Amniotic epithelial cell (primary cell): ENCODE data around the gene PRMT1.
A peak's percentile ranks its signal among the peaks of the same experiment; 100 is the strongest.

ENCODE experiments used
- DNase-seq: peaks from one replicate; pipeline ENCODE4 v3.0.0-alpha.2; 2010; ENCODE audit warnings: low read depth

The PRMT1 gene

DNA sequence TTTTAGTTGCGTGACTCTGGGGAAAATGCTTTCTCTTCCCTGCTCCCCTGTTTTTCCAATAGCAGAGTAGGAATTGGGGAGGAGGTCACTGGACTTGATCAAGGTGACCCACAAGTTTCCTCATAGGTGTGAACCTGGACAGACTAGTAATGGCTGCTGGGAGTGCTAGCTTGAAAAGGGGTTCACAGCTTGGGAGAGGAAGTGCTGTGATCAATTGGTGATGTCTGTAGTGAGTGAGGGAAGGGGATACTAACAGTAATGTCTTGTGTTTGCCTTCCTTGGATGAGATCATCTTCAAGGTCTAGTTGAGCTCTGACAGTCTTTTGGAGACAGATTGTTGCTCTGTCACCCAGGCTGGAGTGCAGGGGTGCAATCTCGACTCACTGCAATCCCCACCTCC lies 9.6 kb upstream of the PRMT1 start:
- no peak for DNase-seq

DNA sequence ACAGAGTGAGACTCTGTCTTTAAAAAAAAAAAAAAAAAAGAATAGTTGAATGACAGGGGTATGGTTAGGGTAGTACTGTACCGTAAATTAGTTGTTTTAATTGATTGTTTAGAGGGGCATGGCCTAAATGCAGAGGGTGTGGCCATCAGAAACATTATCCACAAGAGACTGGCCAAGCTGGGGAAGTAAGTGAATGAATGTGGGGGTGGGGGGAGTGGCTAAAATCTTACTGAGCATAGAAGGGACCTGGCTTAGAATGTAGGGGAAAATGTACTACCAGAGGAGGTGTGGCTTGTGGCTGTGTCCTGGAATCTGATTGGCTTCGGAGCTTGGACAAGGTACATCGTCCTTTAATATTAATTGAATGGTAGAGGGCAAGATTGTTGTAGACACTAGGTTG lies 7.6 kb upstream of the PRMT1 start:
- no peak for DNase-seq

DNA sequence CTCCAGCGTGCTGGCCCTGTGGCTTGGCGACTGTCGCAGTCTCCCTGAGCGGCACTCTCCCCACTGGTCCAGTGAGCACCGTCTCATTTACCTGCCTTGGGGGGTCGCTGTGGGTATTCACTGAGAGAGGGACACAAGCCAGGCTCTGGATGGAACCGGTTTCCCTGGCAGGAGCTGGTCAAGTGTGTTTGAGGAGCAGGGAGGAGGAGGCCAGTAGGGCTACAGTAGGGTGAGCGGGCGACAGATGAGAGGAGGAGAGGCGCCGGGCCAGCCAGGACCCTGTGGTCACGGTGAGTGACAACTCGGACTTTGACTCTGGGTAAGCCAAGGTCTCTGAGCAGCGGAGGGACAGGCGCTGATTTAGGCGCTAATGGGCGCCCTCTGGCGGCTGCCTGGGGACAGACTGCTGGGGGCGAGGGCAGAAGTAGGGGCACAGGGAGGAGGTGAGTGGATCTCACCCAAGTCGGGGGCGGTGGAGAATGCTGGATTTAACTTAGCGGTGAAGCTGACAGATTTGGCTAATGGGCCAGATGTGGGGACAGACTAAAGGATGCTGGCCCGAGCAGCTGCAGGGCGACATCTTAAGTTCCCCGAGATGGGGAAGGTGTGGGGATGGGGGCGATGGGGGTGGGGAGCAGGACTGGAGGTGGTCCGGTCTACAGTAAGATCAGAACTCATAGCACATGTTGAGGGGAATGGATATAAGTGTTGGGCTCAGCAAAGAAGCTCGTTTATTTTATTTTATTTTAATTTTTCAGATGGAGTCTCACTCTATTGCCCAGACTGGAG lies 4.7 kb upstream of the PRMT1 start:
- DNase-seq: peak; percentile 46

- DNase-seq: peak; percentile 96
These were observed 811 bp upstream of the PRMT1 start for GRCh38 chr19:49676136-49676783.

- DNase-seq: peak; percentile 100
These were observed 264 bp upstream of the PRMT1 start for GRCh38 chr19:49676784-49677230.

DNA sequence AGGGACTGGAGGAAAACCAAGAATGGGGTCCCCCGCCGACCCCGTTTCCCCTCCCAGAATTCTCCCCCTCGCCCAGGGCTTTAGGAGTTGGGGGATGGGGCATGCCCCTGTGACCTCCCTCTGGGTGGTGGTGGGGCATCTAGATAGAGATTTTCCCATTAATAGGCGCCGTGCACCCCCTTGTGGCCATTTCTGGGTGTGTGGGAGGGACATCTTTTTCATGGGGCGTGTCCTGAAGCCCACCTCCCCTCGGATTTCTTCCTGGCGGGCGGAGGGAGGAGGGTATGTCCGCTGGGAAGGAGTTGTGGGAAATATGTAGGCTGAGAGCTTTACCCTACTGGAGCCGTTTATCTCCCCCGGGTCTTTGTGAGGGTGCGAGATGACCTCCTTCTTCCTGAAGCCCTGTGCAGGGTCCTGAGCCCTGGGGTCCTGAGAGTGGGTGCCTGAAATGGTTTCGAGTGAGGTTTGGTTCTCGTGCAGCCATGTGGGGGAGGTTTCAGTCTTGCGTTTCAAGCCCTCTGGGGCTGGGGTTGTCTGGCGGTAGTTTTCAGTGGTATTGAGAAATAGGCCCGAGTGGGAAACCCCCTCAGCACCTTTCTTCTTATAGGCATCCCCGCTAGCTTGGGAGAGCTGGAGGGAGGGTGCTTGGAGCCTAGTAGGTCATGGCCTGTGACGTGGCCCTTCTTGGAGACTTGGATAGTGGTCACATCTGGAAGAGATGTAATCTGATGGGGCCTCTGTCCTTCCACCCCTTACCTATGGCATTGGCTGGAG lies 1.0 kb downstream of the PRMT1 start:
- DNase-seq: peak; percentile 72

DNA sequence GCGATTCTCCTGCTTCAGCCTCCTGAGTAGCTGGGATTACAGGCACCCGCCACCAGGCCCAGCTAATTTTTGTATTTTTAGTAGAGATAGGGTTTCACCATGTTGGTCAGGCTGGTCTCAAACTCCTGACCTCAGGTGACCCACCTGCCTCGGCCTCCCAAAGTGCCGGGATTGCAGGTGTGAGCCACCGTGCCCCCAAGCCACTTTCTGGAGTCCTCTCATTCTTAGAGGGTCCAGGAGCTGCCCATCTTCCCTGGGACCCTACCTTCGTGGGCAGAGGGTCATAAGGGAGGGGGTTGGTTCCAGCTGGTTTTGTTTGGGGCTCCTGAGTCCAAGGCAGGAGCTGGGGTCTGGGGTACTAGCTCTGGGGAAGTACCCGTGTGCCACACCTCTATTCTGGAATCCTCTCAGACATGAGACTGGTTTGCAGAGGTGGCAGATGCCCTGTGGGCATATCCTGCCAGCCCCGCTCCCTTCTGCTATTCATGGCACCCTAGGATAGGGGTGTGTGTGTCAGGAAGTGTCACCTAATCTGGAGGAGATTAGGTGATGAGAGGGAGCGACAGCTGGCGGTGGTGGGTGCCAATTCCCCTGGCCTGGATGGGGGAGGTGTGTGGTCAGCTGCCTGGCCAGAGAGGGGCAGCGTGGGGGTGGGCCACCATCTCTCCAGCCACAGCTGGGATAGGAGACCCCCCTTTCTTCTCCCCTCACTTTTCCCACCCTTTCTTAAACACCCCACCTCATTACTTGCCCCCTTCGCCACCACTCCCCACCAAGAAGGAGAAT lies 2.1 kb downstream of the PRMT1 start:
- no peak for DNase-seq

- DNase-seq: no peak
These were observed 2.8 kb downstream of the PRMT1 start for GRCh38 chr19:49679771-49680413.

GRCh38 chr19:49680421-49681351 lies 3.6 kb downstream of the PRMT1 start:
- DNase-seq: peak; percentile 67

GRCh38 chr19:49681830-49682229 lies 4.8 kb downstream of the PRMT1 start:
- DNase-seq: no peak

DNA sequence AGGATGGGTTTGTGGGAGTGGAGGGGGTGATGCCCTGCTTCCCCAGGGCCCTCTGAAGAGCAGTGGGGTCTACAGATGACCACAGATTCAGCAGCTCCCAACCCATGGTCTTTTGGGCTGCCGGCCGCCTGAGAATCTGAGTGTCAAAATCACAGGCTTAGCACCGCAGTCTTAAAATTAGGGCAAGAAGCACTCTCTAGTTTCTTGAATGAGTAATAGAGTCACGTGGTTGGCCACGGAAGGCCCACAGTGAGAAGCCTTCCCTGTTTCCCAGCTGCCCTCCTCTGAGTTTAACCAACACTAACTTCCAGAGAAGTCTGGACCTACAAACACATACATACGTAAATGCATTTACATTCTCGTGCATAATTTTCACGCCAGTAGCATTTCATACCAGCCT lies 5.2 kb downstream of the PRMT1 start:
- DNase-seq: no peak

DNA sequence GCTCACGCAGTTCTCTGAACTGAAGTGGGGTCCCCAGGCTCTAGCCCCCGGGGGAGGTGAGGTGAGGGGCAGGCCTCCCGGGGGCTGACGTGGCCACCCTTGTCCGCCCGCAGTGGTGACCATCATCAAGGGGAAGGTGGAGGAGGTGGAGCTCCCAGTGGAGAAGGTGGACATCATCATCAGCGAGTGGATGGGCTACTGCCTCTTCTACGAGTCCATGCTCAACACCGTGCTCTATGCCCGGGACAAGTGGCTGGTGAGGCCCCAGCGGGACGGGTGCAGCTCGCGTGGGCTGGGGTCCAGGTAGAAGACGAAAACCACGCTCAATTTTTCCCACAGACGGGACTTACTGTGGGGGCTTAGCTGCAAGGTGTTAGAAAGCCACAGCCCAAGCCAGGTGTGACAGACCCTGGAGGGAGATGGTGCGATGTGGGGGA lies 6.8 kb downstream of the PRMT1 start:
- DNase-seq: no peak

- DNase-seq: no peak
These were observed 7.3 kb downstream of the PRMT1 start for GRCh38 chr19:49684251-49684982.

GRCh38 chr19:49684983-49685553 lies 8.0 kb downstream of the PRMT1 start:
- no peak for DNase-seq

DNA sequence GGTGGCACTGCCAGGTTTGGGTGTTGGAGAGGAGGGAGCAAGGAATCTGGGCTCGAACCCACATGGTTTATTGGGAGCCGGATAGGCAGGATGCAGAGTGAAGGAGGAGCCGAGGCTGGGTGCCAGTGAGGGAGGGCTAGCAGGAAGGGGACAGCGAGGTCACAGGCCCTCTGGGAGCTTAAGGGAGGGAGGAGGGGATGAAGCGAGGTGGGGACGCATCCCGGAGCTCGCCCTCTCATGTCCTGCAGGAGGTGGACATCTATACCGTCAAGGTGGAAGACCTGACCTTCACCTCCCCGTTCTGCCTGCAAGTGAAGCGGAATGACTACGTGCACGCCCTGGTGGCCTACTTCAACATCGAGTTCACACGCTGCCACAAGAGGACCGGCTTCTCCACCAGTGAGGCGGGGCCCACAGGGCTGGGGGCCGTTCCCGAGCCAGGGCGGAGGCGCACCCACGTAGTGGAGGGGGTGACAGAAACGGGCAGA lies 8.8 kb downstream of the PRMT1 start:
- DNase-seq: no peak

DNA sequence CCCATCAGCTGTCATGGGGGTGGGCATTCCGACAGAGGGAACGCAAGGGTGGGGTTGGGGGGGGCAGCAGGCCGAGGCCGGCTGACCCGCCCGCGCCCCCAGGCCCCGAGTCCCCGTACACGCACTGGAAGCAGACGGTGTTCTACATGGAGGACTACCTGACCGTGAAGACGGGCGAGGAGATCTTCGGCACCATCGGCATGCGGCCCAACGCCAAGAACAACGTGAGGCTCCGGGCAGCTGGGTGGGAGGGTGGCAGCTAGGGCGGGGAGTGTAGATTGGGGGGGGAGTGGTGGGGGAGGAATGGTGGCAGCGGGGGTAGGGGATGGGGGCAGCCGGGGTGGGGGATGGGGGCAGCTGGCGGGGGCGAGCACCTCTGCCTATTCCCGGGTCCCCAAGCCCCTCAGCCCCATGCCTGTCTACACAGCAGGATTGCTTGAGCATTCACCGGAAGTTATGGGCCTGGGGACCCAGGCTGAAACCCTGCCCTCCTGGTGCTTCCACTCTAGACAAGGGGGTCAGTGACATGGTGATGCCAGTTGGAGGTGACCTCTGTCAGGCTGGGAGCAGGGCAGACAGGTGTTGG lies 9.5 kb downstream of the PRMT1 start:
- DNase-seq: no peak

DNA sequence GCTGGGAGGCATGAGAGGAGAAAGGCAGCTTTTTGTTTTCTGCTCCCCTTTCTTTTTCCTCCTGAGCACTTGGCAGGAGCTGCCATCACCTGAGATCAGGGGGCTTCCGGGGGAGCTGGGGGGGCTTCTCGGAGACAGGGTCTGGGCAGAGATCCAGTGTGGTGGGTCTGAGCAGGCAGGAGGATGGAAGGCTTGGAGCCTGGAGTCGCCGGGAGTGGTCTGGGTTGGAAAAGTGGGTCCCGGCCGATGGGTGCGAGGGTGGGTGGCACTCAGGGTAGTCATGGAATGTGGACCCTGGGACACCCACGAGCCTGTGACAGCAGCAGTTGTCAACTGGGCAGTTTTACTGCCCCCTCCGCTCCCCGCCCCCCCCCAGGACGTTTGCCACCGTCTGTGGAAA lies 10.1 kb downstream of the PRMT1 start:
- no peak for DNase-seq

DNA sequence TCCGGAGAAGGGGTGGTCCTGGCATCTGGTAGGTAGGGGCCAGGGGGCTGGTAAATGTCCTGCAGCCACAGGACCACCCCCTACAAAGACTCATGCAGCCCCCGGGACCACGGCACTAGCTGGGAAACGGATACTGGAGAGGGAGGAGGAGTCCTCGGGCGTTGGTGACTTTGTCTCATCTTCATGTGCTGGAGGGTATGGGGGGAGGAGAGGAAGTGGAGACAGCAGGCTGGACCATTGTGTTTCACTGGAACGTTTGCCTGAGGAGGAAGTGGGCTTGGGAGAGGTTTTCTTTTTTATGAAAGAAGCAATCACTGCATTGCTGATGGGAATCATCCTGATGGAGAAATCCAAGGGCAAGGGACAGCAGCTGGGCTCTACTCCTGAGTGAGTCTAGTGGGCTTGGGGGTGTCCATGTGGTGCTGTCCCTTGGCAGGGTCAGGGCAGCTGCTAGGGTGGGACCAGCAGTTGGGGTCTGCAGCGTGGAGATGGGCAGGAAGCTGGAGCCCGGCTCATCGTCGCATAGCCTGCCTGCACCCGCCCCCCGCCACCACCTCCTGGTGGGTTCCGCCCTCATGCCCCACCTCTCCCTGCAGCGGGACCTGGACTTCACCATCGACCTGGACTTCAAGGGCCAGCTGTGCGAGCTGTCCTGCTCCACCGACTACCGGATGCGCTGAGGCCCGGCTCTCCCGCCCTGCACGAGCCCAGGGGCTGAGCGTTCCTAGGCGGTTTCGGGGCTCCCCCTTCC lies 10.7 kb downstream of the PRMT1 start:
- no peak for DNase-seq
